Nephron (organoid): ENCODE results near the gene CRYGD.

Experiments used
- H3K27ac Mint-ChIP-seq, 3 experiments: 2 replicates each; pipeline ENCODE4 v1.8.0; 2020; ENCODE audit warnings: mixed read lengths in 3 of 3, mild to moderate bottlenecking in 2 of 3, moderate library complexity in 1 of 3
- H3K27me3 Mint-ChIP-seq: 2 replicates; pipeline ENCODE4 v1.8.0; 2021; ENCODE audit warnings: low read depth, mild to moderate bottlenecking, moderate library complexity, mixed read lengths
- H3K36me3 Mint-ChIP-seq: 2 replicates; pipeline ENCODE4 v1.8.0; 2020; ENCODE audit warnings: low read depth, mixed read lengths
- H3K4me1 Mint-ChIP-seq: 2 replicates; pipeline ENCODE4 v1.8.0; 2020; ENCODE audit warnings: mixed read lengths
- H3K4me3 Mint-ChIP-seq, 3 experiments: 2 replicates each; pipeline ENCODE4 v1.8.0; 2020; ENCODE audit warnings: mild to moderate bottlenecking in 3 of 3, mixed read lengths in 3 of 3, moderate library complexity in 2 of 3
- H3K9me3 Mint-ChIP-seq: 2 replicates; pipeline ENCODE4 v1.8.0; 2020; ENCODE audit warnings: mixed read lengths
- CTCF ChIP-seq, 3 experiments: fragments of 200-600 bp; sonication (generic); IDR thresholded peaks; one replicate each; pipeline ENCODE4 v1.5.0; 2021; ENCODE audit warnings: antibody characterized with exemption in 3 of 3; ENCODE audit not compliant: unreplicated experiment in 3 of 3

Gene CRYGD

DNA sequence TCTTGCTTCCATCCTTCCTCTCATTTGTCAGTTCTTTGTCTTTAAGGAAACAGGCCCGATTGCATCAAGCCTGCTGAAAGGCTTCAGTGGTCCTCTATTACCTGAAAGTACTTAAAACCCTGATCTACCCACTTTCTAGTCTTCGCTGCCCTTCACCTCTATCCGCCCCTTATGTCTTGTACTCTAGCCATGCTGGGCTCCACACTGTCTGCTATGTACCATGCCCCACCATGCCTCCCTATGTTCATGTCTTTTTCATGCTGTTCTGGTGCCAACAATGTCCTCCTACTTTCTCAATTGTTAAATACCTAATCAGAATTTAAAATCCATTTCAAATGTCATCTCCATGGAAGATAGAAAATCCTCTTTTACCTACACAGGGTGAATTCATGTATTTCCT is 28.2 kb downstream of the CRYGD start:
- peaks cover 3% of the 10 kb centered on the region for H3K27me3 Mint-ChIP-seq
- H3K27ac Mint-ChIP-seq: no peak overlapping the region
- H3K36me3 Mint-ChIP-seq: no peaks in the 10 kb centered on the region
- H3K4me1 Mint-ChIP-seq: peaks cover 42% of the 10 kb centered on the region
- no peak for TF ChIP-seq CTCF (IDR thresholded peaks at IDR 0.05; ENCODE audit: unreplicated experiment in 3 of 3)
- no peaks in the 10 kb centered on the region for H3K9me3 Mint-ChIP-seq
- no peak overlapping the region for H3K4me3 Mint-ChIP-seq

DNA sequence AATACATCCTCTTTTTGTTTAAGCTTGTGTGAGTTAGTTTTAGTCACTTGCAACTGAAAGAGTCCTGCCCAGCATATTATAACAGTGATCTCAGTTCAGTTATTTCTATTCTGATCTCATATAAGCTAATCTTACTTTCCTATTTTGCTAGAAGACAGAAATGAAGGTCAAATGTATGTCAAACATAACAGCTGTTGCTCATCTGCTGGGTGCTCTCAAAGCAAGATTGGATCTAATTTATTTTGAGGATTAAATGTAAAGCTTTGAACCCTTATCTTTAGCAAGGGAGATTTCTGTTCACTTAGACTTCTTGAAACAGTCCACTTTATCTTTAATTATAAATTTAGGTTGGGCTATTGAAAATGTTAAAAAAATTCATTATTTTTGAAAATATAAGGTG is 31.2 kb downstream of the CRYGD start:
- peak overlapping the region; percentile 70 to 85 (median 84) for H3K27ac Mint-ChIP-seq
- peak overlapping the region in 1 of 3 experiments; percentile 10 for H3K4me3 Mint-ChIP-seq
- H3K27me3 Mint-ChIP-seq: peaks cover 3% of the 10 kb centered on the region
- H3K4me1 Mint-ChIP-seq: peaks cover 36% of the 10 kb centered on the region
- peaks cover 3% of the 10 kb centered on the region for H3K9me3 Mint-ChIP-seq
- H3K36me3 Mint-ChIP-seq: no peaks in the 10 kb centered on the region
- TF ChIP-seq CTCF (IDR thresholded peaks at IDR 0.05; ENCODE audit: unreplicated experiment in 3 of 3): no peak

DNA sequence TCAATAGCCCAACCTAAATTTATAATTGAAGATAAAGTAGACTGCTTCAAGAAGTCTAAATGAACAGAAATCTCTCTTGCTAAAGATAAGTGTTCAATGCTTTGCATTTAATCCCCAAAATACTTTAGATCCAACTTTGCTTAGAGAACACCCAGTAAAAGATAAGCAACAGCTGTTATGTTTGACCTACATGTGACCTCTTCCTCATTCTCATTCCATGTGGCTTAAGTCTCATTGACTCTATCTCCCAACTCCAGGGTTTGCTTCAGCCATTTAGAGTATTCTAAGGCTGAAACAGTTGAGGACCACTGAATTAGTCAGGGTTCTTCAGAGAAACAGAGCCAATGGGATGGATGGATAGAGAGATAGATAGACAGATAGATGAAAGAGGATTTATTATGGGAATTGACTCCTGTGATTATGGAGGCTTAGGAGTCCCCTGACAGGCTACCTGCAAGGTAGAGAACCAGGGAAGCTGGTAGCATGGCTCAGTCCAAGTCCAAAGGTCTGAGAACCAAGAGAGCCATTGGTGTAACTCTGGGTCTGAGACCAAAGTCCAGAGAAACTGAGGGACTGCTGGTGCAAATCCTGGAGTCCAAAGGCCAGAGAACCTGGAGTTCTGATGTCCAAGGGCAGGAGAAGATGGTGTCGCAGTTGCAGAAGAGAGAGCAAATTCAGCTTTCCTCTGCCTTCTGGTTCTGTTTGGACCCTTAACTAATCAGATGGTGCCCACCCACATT is 32.1 kb downstream of the CRYGD start:
- no peak for TF ChIP-seq CTCF (IDR thresholded peaks at IDR 0.05; ENCODE audit: unreplicated experiment in 3 of 3)
- peaks cover 28% of the 10 kb centered on the region for H3K4me1 Mint-ChIP-seq
- H3K4me3 Mint-ChIP-seq: no peak overlapping the region
- H3K36me3 Mint-ChIP-seq: no peaks in the 10 kb centered on the region
- H3K27me3 Mint-ChIP-seq: no peaks in the 10 kb centered on the region
- peak overlapping the region; percentile 17 to 78 (median 28) for H3K27ac Mint-ChIP-seq
- H3K9me3 Mint-ChIP-seq: peaks cover 3% of the 10 kb centered on the region

- Mint-ChIP-seq H3K36me3 (no peaks in the 10 kb centered on the region), H3K27ac (no peak overlapping the region), H3K9me3 (peaks cover 3% of the 10 kb centered on the region), H3K27me3 (no peaks in the 10 kb centered on the region), H3K4me3 (no peak overlapping the region), H3K4me1 (peaks cover 19% of the 10 kb centered on the region)
- TF ChIP-seq CTCF (IDR thresholded peaks at IDR 0.05; ENCODE audit: unreplicated experiment in 3 of 3): no peak
These were observed 33.9 kb downstream of the CRYGD start for GRCh38 chr2:208090420-208090819.

DNA sequence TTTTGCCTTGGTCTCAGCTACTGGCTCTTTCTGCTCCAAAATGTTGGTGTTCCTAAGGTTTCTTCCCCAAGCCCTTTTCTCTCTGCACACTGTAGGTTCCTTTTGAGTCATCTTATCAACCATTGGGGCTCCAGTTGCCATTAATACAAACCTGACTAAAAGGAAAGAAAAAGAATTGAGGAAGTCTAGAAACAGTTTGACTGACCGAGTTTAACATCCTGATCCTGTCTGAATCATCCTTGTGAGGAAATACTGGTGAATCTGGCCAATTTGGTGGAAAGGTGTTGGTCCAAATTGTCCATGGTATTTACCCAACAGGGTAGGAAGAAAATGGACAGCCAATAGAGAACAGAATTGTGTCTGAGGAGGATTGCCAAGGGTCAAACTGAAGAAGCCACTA is 38.3 kb downstream of the CRYGD start:
- Mint-ChIP-seq H3K36me3 (no peaks in the 10 kb centered on the region), H3K4me1 (no peaks in the 10 kb centered on the region), H3K9me3 (peaks cover 3% of the 10 kb centered on the region), H3K27ac (no peak overlapping the region), H3K27me3 (no peaks in the 10 kb centered on the region), H3K4me3 (no peak overlapping the region)
- no peak for TF ChIP-seq CTCF (IDR thresholded peaks at IDR 0.05; ENCODE audit: unreplicated experiment in 3 of 3)

DNA sequence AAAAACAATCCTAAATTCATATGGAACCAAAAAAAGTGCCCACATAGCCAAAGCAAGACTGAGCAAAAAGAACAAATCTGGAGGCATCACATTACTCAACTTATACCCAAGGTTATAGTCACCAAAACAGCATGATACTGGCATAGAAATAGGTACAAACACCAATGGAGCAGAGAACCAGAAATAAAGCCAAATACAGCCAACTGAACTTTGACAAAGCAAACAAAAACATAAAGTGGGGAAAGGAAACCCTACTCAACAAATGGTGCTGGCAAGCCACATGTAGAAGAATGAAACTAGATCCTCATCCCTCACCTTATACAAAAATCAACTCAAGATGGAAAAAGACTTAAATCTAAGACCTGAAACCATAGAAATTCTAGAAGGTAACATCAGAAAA is 40.5 kb downstream of the CRYGD start:
- no peaks in the 10 kb centered on the region for H3K4me1 Mint-ChIP-seq
- H3K9me3 Mint-ChIP-seq: peaks cover 7% of the 10 kb centered on the region
- H3K36me3 Mint-ChIP-seq: no peaks in the 10 kb centered on the region
- H3K4me3 Mint-ChIP-seq: no peak overlapping the region
- no peak overlapping the region for H3K27ac Mint-ChIP-seq
- no peak for TF ChIP-seq CTCF (IDR thresholded peaks at IDR 0.05; ENCODE audit: unreplicated experiment in 3 of 3)
- H3K27me3 Mint-ChIP-seq: no peaks in the 10 kb centered on the region
